KOPT-K1 (cell line): ENCODE measurements around the gene PTCD1.
"Not testable (repeated sequence)": the region's sequence is repeated elsewhere in the genome, so short reads cannot be mapped to it uniquely, and the experiment has no call there.

Source experiments
- H3K27ac ChIP-seq: fragments of 200-600 bp; sonication (generic); 2 replicates; pipeline ENCODE4 v1.5.1; 2016; ENCODE audit warnings: antibody characterized with exemption, mild to moderate bottlenecking, low read depth, low read length; ENCODE audit not compliant: poor library complexity, severe bottlenecking
- H3K36me3 ChIP-seq: fragments of 200-600 bp; sonication (generic); 2 replicates; pipeline ENCODE4 v1.5.1; 2017; ENCODE audit warnings: antibody characterized with exemption, mild to moderate bottlenecking, low read length, moderate library complexity; ENCODE audit not compliant: insufficient read depth
- H3K9me3 ChIP-seq: fragments of 200-600 bp; sonication (generic); 2 replicates; pipeline ENCODE4 v1.5.1; 2017; ENCODE audit warnings: antibody characterized with exemption, low read length, mild to moderate bottlenecking; ENCODE audit not compliant: insufficient read depth, poor library complexity, severe bottlenecking

PTCD1 gene

DNA sequence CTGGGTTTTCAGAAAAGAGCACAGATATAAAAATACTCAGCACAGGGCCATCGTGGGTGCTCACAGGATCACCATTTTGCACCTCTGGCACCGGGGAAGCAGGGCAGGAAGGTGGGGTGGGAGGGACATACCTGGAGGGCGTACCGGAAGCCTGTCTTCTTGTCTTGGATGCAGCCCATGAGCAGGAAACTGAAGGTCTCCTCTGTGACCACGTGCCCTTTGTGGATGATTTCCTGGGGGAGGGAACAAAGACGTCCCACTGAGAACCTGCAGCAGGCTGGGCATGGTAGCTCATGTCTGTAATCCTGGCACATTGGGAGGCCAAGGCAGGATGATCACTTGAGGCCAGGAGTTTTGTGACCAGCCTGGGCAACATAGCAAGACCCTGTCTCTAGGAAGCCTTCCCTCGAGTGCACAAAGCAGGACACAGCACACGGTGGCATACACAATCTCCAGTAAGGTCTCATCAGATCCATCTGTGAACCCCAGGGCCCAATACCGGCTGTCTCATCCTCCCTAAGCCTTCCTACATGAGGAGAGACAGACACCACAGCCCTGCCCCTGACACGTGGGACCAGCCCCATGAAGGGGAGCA is 9.5 kb downstream of the PTCD1 start:
- H3K27ac ChIP-seq, result peak overlapping the region; percentile 37
- no peaks in the 10 kb centered on the region for H3K9me3 ChIP-seq
- H3K36me3 ChIP-seq, result peaks cover 72% of the 10 kb centered on the region

DNA sequence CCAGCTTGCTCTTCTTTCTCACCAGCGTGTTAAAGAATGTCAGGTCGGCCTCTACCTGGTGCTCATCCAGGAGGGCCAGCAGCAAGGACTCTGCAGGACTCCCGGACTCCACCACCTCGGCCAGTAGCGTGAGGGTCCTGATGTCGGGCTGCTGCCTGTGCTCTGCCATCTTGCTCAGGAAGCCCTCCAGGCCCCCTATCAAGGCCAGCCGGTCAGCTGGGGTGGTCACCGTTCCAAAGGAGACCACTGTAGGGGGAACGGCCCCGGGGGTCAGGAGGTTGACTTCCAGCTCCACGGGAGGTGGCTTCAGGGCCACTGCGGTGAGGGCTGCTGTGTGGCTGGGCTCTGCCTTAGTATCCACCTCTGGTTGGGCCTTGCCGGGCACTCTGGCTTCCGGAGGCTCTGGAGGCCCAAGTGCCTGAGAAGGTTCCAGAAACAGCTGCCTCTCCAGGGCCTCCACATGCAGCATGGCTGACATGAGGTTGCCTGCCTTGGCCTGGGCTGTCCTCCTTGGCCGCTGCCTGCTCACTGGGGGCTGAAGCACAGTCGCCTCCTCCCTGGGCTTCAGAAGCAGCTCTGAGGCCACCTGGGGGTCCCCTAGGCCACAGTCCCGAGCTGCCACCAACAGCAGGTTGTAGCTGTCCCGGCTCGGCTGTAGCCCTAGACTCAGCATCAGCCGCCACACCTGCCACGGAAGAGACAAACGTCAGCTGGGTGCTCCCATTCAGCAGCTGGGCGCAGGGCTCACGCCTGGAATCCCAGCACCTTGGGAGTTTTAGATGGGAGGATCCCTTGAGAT is 13.5 kb downstream of the PTCD1 start:
- Histone ChIP-seq H3K27ac (no peak overlapping the region), H3K9me3 (no peaks in the 10 kb centered on the region), H3K36me3 (peaks cover 80% of the 10 kb centered on the region)

DNA sequence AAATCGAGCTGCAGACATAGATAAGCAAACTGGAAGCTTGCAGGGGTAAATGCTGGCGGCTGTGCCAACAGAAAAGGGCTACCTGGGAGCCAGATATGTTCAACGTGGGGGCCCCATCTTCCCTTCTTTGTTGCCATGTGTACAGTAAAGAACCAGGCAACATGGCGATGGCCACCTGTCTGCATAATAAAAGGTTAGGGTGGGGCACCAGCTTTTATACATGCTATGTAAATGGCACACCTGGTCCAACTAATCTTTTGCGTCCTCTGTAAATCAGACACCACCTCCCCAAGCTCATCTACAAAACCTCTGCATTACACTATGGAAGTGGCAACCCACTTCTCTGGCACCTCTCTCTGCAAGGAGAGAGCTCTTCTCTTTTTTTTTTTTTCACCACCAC is 16.0 kb downstream of the PTCD1 start:
- Histone ChIP-seq H3K36me3 (peaks cover 86% of the 10 kb centered on the region), H3K27ac (no peak overlapping the region), H3K9me3 (no peaks in the 10 kb centered on the region)

DNA sequence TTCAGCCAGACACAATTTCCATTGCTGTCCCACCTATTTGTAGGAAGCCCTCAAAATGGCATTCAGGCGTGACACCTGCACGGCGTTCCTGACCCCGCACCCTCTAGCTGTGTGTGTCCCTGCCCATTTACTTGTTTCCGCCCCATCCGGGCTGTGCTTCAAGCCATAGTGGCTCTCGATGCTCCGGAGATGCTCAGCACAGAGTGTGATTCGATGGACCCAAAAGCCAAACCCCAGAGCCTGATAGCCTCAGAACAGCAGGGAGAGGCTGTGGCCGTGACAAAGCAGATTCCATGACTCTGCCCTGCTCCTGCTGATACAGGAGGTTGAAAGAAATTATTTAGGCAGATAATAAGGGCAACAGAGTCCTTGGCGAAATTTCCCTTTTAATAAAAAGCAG is 16.4 kb downstream of the PTCD1 start:
- H3K36me3 ChIP-seq, result peaks cover 90% of the 10 kb centered on the region
- H3K9me3 ChIP-seq, result no peaks in the 10 kb centered on the region
- no peak overlapping the region for H3K27ac ChIP-seq

DNA sequence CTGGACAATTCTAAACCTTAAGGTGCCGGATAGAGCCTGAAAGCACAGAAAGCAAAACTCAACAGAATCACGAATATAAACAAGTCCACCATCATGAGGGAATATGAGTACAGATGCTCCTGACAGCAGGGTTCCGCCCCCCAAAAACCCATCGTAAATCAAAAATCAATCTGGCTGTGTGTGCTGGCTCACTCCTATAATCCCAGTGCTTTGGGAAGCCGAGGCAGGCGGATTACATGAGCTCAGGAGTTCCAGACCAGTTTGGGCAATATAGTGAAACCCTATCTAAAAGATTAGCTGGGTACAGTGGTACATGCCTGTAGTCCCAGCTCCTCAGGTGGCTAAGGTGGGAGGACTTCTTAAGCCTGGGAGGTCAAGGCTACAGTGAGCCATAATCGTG is 17.6 kb downstream of the PTCD1 start:
- no peaks in the 10 kb centered on the region for H3K9me3 ChIP-seq
- H3K27ac ChIP-seq, result no peak overlapping the region
- H3K36me3 ChIP-seq, result peaks cover 100% of the 10 kb centered on the region

DNA sequence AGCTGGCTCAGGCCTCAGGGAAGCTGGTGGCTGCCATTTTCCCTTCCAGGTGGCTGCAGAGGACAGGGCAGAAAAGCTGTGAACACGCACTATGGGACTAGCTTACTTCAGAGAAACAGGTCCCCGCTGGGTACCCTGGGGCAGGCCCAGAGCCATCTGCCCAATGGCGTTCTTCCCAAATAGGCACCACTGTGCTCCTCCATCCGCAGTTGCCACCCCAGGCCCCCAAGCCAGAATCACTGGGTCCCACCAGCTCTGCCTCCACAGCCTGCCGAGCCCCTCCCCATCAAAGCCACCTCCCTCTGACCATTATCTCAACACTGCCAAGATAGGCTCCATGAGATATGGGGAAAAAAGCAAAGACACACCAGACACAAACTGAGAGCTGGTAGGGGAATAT is 18.4 kb downstream of the PTCD1 start:
- H3K36me3 ChIP-seq, result peaks cover 99% of the 10 kb centered on the region
- no peaks in the 10 kb centered on the region for H3K9me3 ChIP-seq
- H3K27ac ChIP-seq, result no peak overlapping the region

DNA sequence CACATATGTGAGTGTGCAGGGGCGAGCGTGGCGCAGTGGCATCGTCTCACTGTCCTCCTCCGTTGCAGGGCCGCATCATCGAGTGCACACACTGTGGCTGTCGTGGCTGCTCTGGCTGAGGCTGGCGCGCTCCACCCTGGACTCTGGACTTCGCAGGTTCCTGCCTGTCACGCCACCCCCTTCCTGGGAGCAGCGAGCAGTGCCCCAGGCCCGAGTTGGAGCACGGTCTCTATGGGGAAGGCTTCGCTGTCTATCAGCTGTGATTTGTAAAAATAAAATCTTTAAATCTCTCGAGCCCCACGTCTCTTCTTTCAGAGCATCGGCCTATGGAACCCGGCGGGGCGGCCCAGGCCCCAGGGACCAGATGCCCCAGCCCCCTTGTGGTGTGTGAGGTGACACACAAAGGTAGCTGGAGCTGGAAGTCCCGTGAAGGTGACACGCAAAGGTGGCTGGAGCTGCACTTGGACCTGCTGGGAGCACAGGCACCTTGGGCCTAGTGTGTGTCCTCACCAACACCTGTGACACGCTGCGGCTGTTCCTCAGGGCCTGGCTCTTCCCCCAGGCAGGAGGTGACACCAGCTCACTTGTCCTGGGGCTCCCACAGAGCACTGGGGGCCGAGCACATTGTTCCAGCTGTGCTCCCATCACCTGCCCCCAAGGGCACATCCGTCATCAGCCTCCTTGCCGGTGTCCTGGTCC is 19.1 kb downstream of the PTCD1 start:
- Histone ChIP-seq H3K36me3 (peaks cover 99% of the 10 kb centered on the region), H3K9me3 (no peaks in the 10 kb centered on the region), H3K27ac (no peak overlapping the region)

DNA sequence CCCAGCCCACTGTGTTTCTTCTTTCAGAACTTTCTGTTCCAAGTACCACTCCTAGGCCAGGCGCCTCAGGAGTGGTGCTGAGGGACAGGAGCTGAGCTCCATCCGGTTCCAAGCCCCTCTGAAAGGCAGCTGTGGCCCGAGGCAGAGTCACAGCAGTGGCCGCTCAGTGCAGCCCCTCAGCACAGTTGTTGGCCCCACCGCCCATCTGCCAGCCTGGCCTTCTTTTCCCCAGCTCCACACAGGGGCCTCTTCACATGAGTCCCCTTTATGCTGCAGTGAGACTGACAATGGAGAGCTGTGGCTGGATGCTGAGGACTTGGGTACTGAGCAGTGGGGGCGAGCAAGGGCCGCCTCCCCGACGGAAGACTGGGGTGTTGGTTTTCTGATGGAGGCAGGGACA is 20.3 kb downstream of the PTCD1 start:
- H3K36me3 ChIP-seq, result peaks cover 98% of the 10 kb centered on the region
- no peaks in the 10 kb centered on the region for H3K9me3 ChIP-seq
- H3K27ac ChIP-seq, result no peak overlapping the region

DNA sequence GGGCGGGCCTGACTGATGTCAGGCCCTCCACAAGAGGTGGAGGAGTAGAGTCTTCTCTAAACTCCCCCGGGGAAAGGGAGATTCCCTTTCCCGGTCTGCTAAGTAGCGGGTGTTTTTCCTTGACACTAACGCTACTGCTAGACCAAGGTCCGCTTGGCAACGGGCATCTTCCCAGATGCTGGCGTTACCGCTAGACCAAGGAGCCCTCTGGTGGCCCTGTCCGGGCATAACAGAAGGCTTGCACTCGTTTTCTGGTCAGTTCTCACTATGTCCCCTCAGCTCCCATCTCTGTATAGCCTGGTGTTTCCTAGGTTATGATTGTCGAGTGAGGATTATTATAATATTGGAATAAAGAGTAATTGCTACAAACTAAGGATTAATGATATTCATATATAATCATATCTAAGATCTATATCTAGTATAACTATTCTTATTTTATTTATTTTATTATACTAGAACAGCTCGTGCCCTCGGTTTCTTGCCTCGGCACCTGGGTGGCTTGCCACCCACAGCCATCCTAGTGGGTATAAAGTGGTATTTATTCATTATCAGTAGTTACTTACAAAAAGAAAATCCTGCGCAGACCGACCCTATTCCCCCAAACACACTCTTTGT is 23.0 kb downstream of the PTCD1 start:
- not testable (repeated sequence) for H3K9me3 ChIP-seq, H3K27ac ChIP-seq
- H3K36me3 ChIP-seq, result peaks cover 98% of the 10 kb centered on the region

DNA sequence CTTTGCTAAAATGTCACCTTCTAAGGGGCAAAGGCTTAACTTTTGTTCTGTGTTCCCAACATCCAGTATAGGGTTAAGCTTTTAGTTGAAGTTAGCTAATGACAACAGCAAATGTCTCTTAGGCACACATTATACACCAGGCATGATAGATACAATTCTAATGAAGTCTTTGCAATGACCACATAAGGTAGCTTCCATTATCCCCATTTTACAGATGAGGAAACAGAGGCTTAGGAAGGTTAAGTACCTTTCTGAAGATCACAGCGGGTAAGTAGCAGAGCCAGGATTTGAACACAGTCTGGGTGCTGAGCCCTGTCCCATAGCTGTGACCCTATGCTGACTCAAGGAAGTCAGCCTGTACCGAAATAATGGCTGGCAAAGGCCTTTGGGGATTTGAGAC is 28.0 kb downstream of the PTCD1 start:
- H3K36me3 ChIP-seq, result peaks cover 55% of the 10 kb centered on the region
- H3K9me3 ChIP-seq, result no peaks in the 10 kb centered on the region
- H3K27ac ChIP-seq, result no peak overlapping the region

DNA sequence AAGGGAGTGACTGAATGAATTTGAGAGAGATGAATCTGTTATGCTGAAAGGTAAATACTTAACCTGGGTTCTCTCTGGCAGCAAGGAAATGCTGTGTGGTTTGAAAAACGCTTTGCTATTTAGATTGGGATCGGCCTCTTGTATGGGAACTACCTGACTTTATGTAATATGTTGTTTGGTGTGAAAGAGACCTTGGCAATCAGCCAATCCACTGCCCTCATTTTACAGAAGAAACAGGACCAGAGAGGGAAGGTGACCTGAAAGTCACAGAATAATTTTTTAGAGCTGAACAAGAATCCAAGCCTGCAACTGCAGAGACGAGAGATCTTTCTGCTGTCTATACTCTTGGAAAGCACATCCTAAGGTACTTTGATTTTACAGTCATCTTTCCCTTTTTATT is 28.8 kb downstream of the PTCD1 start:
- peak overlapping the region; percentile 96 for H3K27ac ChIP-seq
- H3K36me3 ChIP-seq, result peaks cover 55% of the 10 kb centered on the region

DNA sequence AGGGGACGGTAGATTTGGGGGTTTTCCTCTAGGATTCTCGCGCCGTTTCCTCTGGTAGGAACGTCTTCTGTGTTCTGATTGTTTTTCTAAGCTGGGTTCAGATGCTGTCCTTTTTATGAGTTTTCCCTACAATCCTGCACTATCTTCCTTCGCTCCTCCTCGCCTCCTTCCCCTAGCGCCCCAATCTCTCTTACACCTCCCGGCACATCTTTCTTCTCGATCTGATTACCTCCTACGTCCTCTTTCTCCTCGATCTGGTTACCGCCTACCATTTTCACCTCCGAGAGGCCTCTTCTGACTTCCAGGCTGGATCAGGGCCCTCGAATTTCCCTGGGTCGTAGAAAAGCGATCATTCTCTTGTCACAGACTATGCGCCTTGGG is 29.4 kb downstream of the PTCD1 start:
- Histone ChIP-seq H3K36me3 (peaks cover 55% of the 10 kb centered on the region), H3K9me3 (no peaks in the 10 kb centered on the region), H3K27ac (peak overlapping the region; percentile 96)

More for the DNA sequence above, 28.8 kb downstream of the PTCD1 start:
- no peaks in the 10 kb centered on the region for H3K9me3 ChIP-seq

DNA sequence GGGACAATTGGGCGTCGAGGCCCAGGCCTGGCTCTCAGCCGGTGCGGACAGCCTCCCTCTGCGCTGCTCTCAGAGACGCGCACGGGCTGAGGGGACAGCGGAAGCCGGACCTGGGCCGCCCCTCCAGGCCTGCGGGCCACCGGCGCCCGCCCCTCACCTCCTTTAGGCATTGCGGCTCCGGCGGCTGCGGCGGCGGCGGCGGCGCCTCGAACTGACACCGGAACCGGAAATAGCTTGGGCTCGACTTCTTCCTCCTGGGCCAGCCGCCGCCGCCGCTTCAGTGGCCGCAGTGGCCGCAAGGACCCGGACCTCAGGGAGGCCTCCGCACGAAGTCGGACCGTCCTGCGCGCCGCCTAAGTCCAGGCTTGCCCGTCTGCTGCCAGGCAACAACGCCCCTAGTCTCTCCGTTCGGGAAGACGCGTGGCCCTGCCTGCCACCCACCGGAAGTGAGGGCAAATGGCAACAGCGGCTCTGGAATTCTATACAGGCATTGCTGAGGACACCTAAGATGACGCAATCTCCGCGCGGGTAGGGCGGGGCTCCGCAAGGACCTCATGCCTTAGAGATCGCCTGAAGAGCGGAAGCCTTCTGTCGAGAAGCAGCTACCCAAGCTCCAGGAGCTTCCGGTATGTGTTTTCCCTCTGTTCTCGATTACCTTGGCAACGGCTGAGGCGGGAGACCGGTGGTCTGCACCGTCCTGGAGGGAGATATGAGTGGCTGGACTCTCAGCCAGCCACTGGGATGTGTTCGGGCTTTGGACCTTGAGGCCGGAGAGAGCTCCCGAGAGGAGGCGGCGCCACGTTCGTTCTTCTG is 30.0 kb downstream of the PTCD1 start, which contains the start of the genes BUD31 and PDAP1:
Gene BUD31, plus strand, starts transcription at position 591 of the 813 bp plus-strand sequence. CDS start 2,124 bp downstream, outside the sequence.
Gene PDAP1, minus strand, starts transcription at position 219 of the 813 bp plus-strand sequence. Its CDS starts 49 bp downstream, at position 170.
- Histone ChIP-seq H3K9me3 (no peaks in the 10 kb centered on the region), H3K27ac (peak within 1 kb of the TSS; percentile 96), H3K36me3 (peaks cover 57% of the 10 kb centered on the region)

DNA sequence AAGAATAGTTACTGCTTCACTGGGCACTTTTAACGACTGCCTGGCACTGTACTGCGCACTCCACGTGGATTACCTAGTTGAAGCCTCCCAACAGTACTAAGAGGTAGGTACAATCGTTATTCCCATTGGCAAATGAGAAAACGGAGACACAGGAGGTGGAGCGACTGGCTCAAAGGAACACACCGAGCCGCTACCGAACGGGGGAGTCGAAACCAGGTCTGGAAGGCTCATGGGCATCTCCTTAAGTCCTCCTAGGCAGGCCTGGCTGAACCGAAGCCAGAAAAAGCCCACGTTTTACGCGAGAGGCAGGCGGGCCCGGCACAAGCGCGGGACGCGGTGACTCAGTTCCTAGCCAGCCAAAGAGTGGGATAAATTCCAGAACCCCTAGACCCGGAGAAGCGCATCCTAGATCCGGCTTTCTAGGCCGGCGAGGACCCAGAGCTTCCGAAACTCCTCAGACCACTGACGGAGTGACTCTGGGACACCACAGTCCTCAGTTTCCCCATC is 30.7 kb downstream of the PTCD1 start:
- no peaks in the 10 kb centered on the region for H3K9me3 ChIP-seq
- H3K36me3 ChIP-seq, result peaks cover 57% of the 10 kb centered on the region
- peak overlapping the region; percentile 96 for H3K27ac ChIP-seq
